K562 (cell line): ENCODE measurements around the gene ANKRD27.

Experiments
- FOXK2 ChIP-seq, 2 experiments: fragments of 450-650 bp; IDR thresholded peaks in 1 of 2; conservative IDR thresholded peaks in 1 of 2; 2 replicates each; pipeline ENCODE4 v1.6.1; 2016; ENCODE audit warnings: low read depth in 2 of 2, mild to moderate bottlenecking in 1 of 2
- FOXM1 ChIP-seq, 2 experiments: fragments of 450-650 bp in 1 of 2; sonication (generic) in 1 of 2; formaldehyde crosslinking in 1 of 2; IDR thresholded peaks; 2 replicates each; pipeline versions ENCODE4 v1.6.1 to v1.9.0; 2017 to 2022; ENCODE audit warnings: low read depth in 2 of 2, mild to moderate bottlenecking in 2 of 2, missing genetic modification reagents in 1 of 2, moderate library complexity in 1 of 2
- KDM1A ChIP-seq, 2 experiments: fragments of 450-650 bp; IDR thresholded peaks; 2 replicates each; pipeline ENCODE4 v1.6.1; 2016; ENCODE audit warnings: mild to moderate bottlenecking in 2 of 2
- PHF20 ChIP-seq: fragments of 450-650 bp; IDR thresholded peaks from 2 replicates; pipeline ENCODE4 v1.6.1; 2018; ENCODE audit not compliant: partially characterized antibody
- SMAD3 ChIP-seq: fragments of 450-650 bp; formaldehyde crosslinking; conservative IDR thresholded peaks from 2 replicates; pipeline ENCODE4 v1.4.0; 2020; ENCODE audit warnings: mild to moderate bottlenecking
- SRF ChIP-seq, 2 experiments: fragments of 250-450, 450-650 bp in 1 of 2; sonication (Bioruptor Pico) in 1 of 2; sonication (generic) in 1 of 2; formaldehyde crosslinking; IDR thresholded peaks; 2 replicates each; pipeline versions ENCODE4 v1.5.0 to v1.5.1; 2020 to 2022; ENCODE audit warnings: mild to moderate bottlenecking in 1 of 2, missing genetic modification reagents in 1 of 2
- TF ChIP-seq, protein P1 (sequence below), 3 experiments: IDR thresholded peaks in 2 of 3; conservative IDR thresholded peaks in 1 of 3; 2 replicates each; pipeline ENCODE4 v1.5.1; 2011 to 2012; ENCODE audit warnings: low read length in 3 of 3, mild to moderate bottlenecking in 3 of 3, control low read depth in 2 of 3, improper control_type of control experiment in 1 of 3, inconsistent platforms in 1 of 3, low read depth in 1 of 3, mixed read lengths in 1 of 3, moderate library complexity in 1 of 3; ENCODE audit not compliant: insufficient read depth in 2 of 3
- TF ChIP-seq, protein P2 (sequence below), 2 experiments: fragments of 200-800 bp in 1 of 2; sonication (Bioruptor generic) in 1 of 2; sonication (generic) in 1 of 2; formaldehyde crosslinking in 1 of 2; IDR thresholded peaks in 1 of 2; conservative IDR thresholded peaks in 1 of 2; 2 replicates each; pipeline versions ENCODE4 v1.5.0 to v1.6.1; 2016 to 2020; ENCODE audit warnings: missing compliant biosample characterization in 1 of 2, missing genetic modification characterization in 1 of 2, missing genetic modification reagents in 1 of 2
- TF ChIP-seq, protein P3 (sequence below): IDR thresholded peaks from 2 replicates; pipeline ENCODE4 v1.6.1; 2011; ENCODE audit warnings: borderline replicate concordance, low read depth, mild to moderate bottlenecking, moderate library complexity, low read length; ENCODE audit not compliant: insufficient read depth, poor library complexity, severe bottlenecking
- TF ChIP-seq, protein P4 (sequence below): sonication (generic); formaldehyde crosslinking; IDR thresholded peaks from 2 replicates; pipeline ENCODE4 v1.8.0; 2022; ENCODE audit warnings: mild to moderate bottlenecking, missing genetic modification reagents

DNA sequence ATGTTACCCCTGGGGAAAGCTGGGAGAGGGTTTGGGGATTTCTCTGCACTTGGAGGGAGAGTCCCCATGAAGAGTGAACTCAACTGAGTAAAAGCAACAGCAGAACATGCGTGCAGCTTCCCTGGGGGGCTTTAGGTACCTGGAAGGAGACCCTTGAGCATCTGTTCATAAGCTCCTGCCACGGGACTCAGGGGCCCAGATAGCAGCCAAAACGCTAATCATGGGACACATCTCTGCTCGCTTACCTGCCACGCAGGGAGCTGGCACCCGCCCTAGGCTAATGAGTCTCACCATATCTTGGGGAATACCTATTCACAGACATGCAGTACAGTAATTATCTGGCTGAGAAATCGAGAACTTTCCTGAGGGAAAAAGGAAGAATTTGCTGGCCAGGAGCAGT, 60.1 kb downstream of the ANKRD27 start:
- TF ChIP-seq FOXK2 (conservative IDR thresholded peaks at IDR 0.05 in 1 of 2, IDR thresholded peaks at IDR 0.05 in 1 of 2; ENCODE audit: low read depth in 2 of 2) (no peak), FOXM1 (IDR thresholded peaks at IDR 0.05; ENCODE audit: low read depth) (no peak), FOXM1 (CRISPR knock-in tag; IDR thresholded peaks at IDR 0.05; ENCODE audit: low read depth) (no peak), KDM1A (IDR thresholded peaks at IDR 0.05) (no peak), SMAD3 (CRISPR knock-in tag) (no peak), SRF (CRISPR knock-in tag; IDR thresholded peaks at IDR 0.05) (no peak), PHF20 (no peak)
- TF ChIP-seq, protein P1, sequence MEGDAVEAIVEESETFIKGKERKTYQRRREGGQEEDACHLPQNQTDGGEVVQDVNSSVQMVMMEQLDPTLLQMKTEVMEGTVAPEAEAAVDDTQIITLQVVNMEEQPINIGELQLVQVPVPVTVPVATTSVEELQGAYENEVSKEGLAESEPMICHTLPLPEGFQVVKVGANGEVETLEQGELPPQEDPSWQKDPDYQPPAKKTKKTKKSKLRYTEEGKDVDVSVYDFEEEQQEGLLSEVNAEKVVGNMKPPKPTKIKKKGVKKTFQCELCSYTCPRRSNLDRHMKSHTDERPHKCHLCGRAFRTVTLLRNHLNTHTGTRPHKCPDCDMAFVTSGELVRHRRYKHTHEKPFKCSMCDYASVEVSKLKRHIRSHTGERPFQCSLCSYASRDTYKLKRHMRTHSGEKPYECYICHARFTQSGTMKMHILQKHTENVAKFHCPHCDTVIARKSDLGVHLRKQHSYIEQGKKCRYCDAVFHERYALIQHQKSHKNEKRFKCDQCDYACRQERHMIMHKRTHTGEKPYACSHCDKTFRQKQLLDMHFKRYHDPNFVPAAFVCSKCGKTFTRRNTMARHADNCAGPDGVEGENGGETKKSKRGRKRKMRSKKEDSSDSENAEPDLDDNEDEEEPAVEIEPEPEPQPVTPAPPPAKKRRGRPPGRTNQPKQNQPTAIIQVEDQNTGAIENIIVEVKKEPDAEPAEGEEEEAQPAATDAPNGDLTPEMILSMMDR (IDR thresholded peaks at IDR 0.05 in 2 of 3, conservative IDR thresholded peaks at IDR 0.05 in 1 of 3; ENCODE audit: insufficient read depth in 2 of 3, low read depth in 1 of 3, low read length in 3 of 3): no peak
- TF ChIP-seq, protein P2, sequence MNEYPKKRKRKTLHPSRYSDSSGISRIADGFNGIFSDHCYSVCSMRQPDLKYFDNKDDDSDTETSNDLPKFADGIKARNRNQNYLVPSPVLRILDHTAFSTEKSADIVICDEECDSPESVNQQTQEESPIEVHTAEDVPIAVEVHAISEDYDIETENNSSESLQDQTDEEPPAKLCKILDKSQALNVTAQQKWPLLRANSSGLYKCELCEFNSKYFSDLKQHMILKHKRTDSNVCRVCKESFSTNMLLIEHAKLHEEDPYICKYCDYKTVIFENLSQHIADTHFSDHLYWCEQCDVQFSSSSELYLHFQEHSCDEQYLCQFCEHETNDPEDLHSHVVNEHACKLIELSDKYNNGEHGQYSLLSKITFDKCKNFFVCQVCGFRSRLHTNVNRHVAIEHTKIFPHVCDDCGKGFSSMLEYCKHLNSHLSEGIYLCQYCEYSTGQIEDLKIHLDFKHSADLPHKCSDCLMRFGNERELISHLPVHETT (CRISPR knock-in tag; conservative IDR thresholded peaks at IDR 0.05 in 1 of 2, IDR thresholded peaks at IDR 0.05 in 1 of 2): no peak
- TF ChIP-seq, protein P3, sequence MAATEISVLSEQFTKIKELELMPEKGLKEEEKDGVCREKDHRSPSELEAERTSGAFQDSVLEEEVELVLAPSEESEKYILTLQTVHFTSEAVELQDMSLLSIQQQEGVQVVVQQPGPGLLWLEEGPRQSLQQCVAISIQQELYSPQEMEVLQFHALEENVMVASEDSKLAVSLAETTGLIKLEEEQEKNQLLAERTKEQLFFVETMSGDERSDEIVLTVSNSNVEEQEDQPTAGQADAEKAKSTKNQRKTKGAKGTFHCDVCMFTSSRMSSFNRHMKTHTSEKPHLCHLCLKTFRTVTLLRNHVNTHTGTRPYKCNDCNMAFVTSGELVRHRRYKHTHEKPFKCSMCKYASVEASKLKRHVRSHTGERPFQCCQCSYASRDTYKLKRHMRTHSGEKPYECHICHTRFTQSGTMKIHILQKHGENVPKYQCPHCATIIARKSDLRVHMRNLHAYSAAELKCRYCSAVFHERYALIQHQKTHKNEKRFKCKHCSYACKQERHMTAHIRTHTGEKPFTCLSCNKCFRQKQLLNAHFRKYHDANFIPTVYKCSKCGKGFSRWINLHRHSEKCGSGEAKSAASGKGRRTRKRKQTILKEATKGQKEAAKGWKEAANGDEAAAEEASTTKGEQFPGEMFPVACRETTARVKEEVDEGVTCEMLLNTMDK: no peak
- TF ChIP-seq, protein P4, sequence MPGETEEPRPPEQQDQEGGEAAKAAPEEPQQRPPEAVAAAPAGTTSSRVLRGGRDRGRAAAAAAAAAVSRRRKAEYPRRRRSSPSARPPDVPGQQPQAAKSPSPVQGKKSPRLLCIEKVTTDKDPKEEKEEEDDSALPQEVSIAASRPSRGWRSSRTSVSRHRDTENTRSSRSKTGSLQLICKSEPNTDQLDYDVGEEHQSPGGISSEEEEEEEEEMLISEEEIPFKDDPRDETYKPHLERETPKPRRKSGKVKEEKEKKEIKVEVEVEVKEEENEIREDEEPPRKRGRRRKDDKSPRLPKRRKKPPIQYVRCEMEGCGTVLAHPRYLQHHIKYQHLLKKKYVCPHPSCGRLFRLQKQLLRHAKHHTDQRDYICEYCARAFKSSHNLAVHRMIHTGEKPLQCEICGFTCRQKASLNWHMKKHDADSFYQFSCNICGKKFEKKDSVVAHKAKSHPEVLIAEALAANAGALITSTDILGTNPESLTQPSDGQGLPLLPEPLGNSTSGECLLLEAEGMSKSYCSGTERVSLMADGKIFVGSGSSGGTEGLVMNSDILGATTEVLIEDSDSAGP: no peak
